Right atrium auricular region (tissue), 2 donors: ENCODE results near the gene RYR1. TPM values are rescaled to one million over a fixed set of nuclear protein-coding genes. Genes with fewer than 3 reads are reported as not detected.
"Not testable (repeated sequence)": the region's sequence is repeated elsewhere in the genome, so short reads cannot be mapped to it uniquely, and the experiment has no call there.

Source experiments
- DNase-seq: peaks from one replicate; pipeline ENCODE4 v3.0.0-alpha.2; 2019; ENCODE audit warnings: low spot score
- H3K27ac ChIP-seq, 2 donors: fragments of 200-600 bp; sonication (generic); 1 replicate in 1 of 2; 2 replicates in 1 of 2; pipeline ENCODE4 v1.5.1; 2016 to 2019
- H3K27me3 ChIP-seq, 2 donors: fragments of 200-600 bp; sonication (generic); one replicate each; pipeline versions ENCODE4 v1.5.1 to v1.6.0; 2017 to 2019
- H3K36me3 ChIP-seq: fragments of 200-600 bp; sonication (generic); one replicate; pipeline ENCODE4 v1.5.1; 2016
- H3K4me1 ChIP-seq, 2 donors: fragments of 200-600 bp; sonication (generic); one replicate each; pipeline versions ENCODE4 v1.5.1 to v1.6.0; 2017 to 2019
- H3K4me3 ChIP-seq, 2 donors: fragments of 200-600 bp; sonication (generic); 1 replicate in 1 of 2; 2 replicates in 1 of 2; pipeline ENCODE4 v1.5.1; 2017 to 2019; ENCODE audit warnings: mild to moderate bottlenecking in 1 of 2, moderate library complexity in 1 of 2
- H3K9me3 ChIP-seq, 2 donors: fragments of 200-600 bp; sonication (generic); one replicate each; pipeline ENCODE4 v1.5.1; 2019
- total RNA-seq, 2 donors: library from RNA; depleted of rRNA; stranded (reverse); fragments of >200 nt; gene quantifications; one replicate each; pipeline ENCODE4 v1.1.0, GENCODE V29; 2016
- TF ChIP-seq, protein P1 (sequence below), 2 donors: fragments of 200-600 bp; sonication (generic); IDR thresholded peaks; one replicate each; pipeline ENCODE4 v1.5.1; 2019; ENCODE audit warnings: antibody characterized with exemption in 2 of 2

RYR1 gene
- total RNA-seq, 2 donors from 2014 or later = 0.33 to 1.7 TPM

- Histone ChIP-seq H3K9me3 (no peaks in the 10 kb centered on the region), H3K4me1 (no peaks in the 10 kb centered on the region), H3K27ac (no peak overlapping the region), H3K27me3 (no peaks in the 10 kb centered on the region), H3K4me3 (no peak overlapping the region), H3K36me3 (no peaks in the 10 kb centered on the region)
- no peak for DNase-seq
- TF ChIP-seq, protein P1, sequence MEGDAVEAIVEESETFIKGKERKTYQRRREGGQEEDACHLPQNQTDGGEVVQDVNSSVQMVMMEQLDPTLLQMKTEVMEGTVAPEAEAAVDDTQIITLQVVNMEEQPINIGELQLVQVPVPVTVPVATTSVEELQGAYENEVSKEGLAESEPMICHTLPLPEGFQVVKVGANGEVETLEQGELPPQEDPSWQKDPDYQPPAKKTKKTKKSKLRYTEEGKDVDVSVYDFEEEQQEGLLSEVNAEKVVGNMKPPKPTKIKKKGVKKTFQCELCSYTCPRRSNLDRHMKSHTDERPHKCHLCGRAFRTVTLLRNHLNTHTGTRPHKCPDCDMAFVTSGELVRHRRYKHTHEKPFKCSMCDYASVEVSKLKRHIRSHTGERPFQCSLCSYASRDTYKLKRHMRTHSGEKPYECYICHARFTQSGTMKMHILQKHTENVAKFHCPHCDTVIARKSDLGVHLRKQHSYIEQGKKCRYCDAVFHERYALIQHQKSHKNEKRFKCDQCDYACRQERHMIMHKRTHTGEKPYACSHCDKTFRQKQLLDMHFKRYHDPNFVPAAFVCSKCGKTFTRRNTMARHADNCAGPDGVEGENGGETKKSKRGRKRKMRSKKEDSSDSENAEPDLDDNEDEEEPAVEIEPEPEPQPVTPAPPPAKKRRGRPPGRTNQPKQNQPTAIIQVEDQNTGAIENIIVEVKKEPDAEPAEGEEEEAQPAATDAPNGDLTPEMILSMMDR (IDR thresholded peaks at IDR 0.05) = no peak
Observed at GRCh38 chr19:38517321-38517720, 83.8 kb downstream of the RYR1 start.

DNA sequence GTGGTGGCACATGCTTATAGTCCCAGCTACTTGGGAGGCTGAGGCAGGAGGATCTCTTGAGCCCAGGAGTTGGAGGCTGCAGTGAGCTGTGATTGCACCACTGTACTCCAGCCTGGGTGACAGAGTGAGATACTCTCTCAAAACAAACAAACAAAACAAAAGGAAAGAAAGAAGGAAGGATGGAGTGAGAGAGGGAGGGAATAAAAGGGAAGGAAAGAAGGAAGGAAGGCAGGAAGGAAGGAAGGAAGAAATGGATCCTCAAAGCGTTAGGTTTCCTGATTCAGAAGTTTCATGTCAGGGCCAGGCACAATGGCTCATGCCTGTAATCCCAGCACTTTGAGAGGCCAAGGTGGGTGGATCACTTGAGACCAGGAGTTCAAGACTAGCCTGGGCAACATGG, 84.5 kb downstream of the RYR1 start:
- H3K27ac ChIP-seq, H3K4me1 ChIP-seq, H3K9me3 ChIP-seq, DNase-seq, H3K4me3 ChIP-seq, H3K36me3 ChIP-seq, H3K27me3 ChIP-seq: not testable (repeated sequence)

DNA sequence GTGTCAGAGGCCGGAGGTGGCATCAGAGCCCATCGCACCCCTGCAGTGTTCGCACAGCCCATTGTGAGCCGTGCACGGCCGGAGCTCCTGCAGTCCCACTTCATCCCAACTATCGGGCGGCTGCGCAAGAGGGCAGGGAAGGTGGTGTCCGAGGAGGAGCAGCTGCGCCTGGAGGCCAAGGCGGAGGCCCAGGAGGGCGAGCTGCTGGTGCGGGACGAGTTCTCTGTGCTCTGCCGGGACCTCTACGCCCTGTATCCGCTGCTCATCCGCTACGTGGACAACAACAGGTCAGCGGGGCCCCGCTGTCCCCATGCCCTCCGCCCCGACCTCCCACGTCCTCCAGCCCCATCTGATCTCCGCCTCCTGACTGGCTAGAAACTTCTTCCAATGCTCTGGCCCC, 85.7 kb downstream of the RYR1 start:
- Histone ChIP-seq H3K36me3 (no peaks in the 10 kb centered on the region), H3K4me3 (no peak overlapping the region), H3K4me1 (no peaks in the 10 kb centered on the region), H3K9me3 (no peaks in the 10 kb centered on the region), H3K27ac (no peak overlapping the region), H3K27me3 (no peaks in the 10 kb centered on the region)
- DNase-seq = no peak
- TF ChIP-seq, protein P1 (IDR thresholded peaks at IDR 0.05) = no peak

DNA sequence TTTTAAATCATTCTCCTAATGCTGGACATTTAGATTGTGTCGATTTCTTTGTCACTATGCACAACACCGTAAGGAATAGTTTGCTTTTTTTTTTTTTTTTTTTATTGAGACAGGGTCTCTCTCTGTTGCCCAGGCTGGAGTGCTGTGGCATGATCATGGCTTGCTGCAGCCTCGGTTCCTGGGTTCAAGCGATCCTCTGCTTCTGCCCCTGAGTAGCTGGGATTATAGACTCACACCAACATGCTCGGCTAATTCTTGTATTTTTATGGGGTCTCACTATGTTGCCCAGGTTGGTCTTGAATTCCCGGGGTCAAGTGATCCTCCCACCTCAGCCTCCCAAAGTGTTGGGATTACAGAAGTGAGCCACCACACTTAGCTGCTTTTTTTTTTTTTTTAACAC, 86.5 kb downstream of the RYR1 start:
- H3K4me3 ChIP-seq = no peak overlapping the region
- no peaks in the 10 kb centered on the region for H3K9me3 ChIP-seq
- TF ChIP-seq, protein P1 (IDR thresholded peaks at IDR 0.05) = no peak
- H3K27ac ChIP-seq = no peak overlapping the region
- no peaks in the 10 kb centered on the region for H3K36me3 ChIP-seq
- no peak for DNase-seq
- H3K27me3 ChIP-seq = no peaks in the 10 kb centered on the region
- H3K4me1 ChIP-seq = no peaks in the 10 kb centered on the region

GRCh38 chr19:38522915-38523314, 89.4 kb downstream of the RYR1 start:
- Histone ChIP-seq H3K9me3 (no peaks in the 10 kb centered on the region), H3K4me3 (no peak overlapping the region), H3K27me3 (no peaks in the 10 kb centered on the region), H3K4me1 (no peaks in the 10 kb centered on the region), H3K27ac (no peak overlapping the region), H3K36me3 (no peaks in the 10 kb centered on the region)
- TF ChIP-seq, protein P1 (IDR thresholded peaks at IDR 0.05) = no peak
- no peak for DNase-seq

DNA sequence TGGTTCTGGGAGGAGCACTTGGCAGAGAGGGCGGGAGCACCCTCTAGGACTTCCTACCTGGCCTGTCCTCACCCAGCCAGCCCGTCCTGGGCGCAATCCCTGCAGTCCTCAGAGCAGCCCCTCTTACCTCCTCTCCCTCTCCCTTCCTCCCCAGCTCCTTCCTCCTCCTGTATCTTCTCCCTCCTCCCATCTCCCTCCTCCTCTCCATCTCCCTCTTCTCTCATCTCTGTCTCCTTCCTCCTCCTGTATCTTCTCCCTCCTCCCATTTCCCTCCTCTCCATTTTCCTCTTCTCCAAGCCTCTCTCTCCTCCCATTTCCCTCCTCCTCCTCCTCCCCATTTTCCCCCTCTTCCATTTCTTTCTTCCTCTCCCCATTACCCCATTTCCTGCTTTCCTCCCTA, 89.8 kb downstream of the RYR1 start:
- no peaks in the 10 kb centered on the region for H3K36me3 ChIP-seq
- TF ChIP-seq, protein P1 (IDR thresholded peaks at IDR 0.05) = no peak
- DNase-seq = no peak
- H3K27me3 ChIP-seq = no peaks in the 10 kb centered on the region
- H3K27ac ChIP-seq = no peak overlapping the region
- H3K9me3 ChIP-seq = no peaks in the 10 kb centered on the region
- no peaks in the 10 kb centered on the region for H3K4me1 ChIP-seq
- H3K4me3 ChIP-seq = no peak overlapping the region
